Middle frontal gyrus (tissue), 1 donor: ENCODE data around the gene PDGFA.
"Not testable (repeated sequence)": the region's sequence is repeated elsewhere in the genome, so short reads cannot be mapped to it uniquely, and the experiment has no call there.

ENCODE experiments used
- DNase-seq: peaks from one replicate; pipeline ENCODE4 v3.0.0-alpha.2; 2015; ENCODE audit warnings: low spot score; ENCODE audit errors: extremely low spot score

PDGFA gene

DNA sequence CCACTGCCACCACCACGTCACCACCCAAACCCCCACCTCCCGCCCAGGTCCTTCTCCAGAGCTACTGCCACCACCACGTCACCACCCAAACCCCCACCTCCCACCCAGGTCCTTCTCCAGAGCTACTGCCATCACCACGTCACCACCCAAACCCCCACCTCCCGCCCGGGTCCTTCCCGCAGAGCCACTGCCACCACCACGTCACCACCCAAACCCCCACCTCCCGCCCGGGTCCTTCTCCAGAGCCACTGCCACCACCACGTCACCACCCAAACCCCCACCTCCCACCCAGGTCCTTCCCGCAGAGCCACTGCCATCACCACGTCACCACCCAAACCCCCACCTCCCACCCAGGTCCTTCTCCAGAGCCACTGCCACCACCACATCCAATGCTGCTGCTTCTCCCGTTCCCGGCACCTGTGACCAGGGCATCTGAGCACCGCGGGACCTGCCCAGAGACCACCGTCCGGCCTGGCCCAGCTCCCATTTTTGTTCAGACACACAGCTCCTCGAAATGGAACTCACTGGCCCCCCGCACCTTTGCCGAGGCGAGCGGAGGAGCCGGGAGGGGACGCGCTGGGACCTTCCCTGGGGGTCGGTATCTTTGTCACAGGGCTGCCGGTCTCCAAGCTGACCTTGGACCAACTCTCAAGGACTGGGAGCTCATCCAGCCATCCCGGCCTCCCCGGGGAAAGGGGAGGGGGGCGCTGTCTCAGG is 32.7 kb upstream of the PDGFA start:
- DNase-seq = not testable (repeated sequence)

DNA sequence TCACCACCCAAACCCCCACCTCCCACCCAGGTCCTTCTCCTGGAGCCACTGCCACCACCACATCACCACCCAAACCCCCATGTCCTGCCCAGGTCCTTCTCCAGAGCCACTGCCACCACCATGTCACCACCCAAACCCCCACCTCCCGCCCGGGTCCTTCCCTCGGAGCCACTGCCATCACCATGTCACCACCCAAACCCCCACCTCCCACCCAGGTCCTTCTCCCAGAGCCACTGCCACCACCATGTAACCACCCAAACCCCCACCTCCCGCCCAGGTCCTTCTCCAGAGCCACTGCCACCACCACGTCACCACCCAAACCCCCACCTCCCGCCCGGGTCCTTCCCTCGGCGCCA is 31.9 kb upstream of the PDGFA start:
- not testable (repeated sequence) for DNase-seq

DNA sequence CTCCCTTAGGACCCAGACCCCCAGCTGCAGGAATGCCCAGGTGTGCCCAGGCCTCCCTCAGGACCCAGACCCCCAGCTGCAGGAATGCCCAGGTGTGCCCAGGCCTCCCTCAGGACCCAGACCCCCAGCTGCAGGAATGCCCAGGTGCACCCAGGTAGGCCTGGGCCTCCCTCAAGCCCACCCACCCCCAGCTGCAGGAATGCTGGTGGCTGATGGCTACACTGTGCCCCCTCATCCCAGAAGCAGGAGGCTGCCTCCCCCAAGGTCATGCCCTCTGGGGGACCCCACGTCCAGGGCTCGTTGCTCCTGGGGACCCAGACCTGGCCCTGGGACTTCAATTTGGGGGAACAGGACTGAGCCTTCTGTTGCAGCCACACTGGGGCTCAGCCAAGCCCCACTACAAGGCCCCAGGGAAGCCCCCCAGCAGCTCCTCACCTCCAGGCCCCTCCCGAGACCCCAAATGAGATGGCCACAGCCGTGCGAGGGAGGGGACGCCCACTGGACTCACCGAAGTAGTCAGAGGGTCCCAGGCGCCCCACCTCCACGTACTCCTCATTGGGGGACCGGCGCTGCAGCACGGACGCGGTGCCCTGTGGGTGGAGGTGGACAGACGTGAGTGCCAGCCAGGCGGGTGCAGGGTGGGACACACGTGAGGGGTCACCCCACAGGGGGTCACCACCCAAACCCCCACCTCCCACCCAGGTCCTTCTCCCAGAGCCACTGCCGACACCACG is 31.4 kb upstream of the PDGFA start:
- no peak for DNase-seq

DNA sequence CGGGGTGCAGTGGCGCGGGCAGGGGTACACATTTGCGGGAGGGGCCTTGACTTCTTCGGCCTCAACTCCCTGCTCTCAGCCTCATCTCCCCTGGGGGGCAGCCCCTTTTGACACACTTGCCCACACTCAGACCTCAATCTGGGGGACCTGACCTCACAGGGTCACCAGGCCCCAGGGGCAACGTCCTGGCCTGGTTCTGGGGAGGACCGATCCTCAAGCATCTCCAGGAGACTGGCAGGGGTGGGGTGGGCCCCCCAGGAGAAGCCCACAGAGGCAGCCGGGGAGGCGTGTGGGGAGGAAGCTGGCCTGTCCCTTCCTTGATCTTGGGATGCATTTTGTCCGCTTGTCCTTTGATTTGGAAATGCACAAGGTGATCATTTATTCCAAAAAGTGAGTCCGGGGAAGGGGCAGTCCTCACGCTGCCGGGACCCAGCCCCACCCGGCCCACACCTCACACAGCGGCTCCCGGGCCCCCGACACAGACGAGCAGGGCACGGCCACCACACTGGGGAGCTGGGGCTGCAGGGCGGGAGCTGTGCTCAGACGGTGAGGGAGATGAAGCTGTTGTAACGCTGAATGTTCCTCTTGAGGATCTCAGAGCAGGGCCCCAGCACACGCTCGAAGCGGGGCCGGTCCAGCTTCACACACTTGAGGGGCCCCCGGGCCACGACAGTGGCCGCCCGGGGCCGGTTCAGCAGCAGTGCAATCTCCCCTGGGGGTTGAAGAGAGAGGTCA is 30.4 kb upstream of the PDGFA start:
- no peak for DNase-seq

DNA sequence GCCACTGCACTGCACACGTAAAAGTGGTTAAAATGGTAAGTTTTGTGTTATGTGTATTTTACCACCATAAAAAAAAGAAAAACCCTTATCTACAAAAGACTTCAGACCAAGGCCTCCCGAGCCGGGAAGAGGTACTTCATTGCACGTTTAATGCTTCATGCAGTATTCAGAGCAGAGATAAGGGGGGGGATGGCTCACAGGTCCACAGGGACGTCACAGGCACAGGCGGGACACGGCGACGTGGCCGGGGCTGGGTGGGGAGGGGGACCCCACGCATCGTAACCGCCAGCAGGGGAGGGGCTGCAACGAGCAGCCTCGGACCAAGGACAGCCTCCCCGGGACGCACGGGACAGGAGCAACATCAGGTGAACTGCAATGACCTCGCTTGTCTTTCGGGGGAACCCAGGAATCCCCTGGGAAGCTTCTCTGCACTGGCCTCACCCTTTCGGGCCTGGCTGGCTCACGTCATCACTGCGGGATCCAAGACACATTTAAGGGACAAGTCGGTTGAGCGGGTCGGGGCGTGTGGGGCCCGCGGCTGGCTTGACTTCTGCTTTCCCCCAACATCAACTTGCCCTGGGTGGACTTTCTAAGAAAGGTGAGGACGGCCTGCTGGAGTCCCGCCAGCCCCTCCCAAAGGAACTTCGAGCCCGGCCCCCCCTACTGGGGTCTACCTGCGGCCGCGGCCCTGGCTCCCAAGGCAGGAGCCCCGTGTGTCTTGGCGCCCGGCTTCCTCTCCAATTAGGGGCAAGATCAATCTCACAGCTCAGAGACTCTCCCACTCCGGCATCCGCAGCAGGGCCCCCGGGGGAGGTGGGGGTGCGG is 29.6 kb upstream of the PDGFA start:
- no peak for DNase-seq

DNA sequence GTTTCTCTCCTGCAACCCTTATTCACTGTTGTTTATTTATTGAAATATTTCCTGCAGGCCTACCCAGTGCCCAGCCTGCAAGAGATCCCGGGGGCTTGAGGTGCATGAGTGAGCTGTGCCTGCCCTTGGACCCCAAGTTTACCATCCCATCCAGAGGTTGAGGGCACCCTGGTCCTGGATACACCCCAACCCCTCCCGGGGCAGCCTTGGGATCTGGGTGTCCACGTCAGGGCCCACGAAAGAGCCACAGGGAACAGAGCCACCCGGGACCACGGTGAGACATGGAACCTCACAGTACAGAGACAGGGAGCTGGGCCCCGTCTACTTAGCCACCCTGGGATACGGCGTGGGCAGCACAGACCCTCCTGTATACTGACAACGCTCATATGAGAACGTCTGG is 28.8 kb upstream of the PDGFA start:
- DNase-seq = no peak

DNA sequence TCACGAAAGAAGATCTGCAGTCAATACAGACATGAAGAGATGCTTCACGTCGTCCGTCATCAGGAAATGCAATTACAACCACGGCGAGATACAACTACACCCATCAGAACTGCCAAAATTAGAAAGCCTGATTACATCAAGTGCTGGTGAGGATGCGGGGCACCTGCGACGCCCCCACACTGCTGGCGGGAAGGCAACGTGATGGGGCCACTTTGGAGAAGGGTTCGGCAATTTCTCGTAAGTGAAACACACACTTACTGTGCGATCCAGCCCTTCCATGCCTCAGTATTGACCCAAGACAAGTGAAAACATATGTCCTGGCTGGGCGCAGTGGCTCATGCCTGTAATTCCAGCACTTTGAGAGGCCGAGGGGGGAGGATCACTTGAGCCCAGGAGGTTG is 25.8 kb upstream of the PDGFA start:
- no peak for DNase-seq

DNA sequence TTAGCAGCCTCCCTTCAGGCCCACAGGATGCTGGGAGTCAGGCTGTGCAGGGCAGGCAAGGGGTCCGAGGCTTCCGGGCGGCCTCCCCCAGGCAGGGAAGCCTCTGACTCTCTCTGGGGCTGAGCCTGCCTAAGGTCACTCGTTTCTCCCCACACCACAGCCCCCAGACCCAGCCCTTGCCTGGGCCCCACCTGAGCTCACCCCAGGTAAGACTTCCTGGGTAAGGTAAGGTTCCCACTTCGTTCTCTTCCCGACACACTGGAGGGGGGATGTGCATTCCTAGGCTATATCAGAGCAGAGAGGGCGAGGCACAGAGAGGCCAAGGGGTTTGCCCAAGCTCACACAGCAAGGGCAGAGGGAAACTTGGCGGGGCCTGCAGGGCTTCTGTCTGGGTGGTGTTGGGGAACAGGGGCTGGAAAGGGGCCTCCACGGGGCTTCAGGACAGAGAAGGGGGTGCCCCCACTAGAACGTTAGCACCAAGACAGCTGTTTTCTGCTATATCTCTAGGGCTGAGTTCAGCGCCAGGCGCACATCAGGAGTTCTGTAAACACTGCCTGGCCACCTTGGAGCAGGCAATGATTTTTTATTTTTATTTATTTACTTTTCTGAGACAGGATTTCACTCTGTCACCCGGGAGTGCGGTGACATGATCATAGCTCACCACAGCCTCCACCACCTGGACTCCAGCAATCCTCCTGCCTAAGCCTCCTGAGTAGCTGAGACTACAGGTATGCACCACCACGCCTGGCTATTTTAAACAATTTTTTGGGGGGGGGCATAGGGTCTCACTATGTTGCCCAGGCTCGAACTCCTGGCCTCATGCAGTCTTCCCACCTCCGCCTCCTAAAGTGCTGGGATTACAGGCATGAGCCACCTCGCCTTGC is 24.9 kb upstream of the PDGFA start:
- DNase-seq = no peak

DNA sequence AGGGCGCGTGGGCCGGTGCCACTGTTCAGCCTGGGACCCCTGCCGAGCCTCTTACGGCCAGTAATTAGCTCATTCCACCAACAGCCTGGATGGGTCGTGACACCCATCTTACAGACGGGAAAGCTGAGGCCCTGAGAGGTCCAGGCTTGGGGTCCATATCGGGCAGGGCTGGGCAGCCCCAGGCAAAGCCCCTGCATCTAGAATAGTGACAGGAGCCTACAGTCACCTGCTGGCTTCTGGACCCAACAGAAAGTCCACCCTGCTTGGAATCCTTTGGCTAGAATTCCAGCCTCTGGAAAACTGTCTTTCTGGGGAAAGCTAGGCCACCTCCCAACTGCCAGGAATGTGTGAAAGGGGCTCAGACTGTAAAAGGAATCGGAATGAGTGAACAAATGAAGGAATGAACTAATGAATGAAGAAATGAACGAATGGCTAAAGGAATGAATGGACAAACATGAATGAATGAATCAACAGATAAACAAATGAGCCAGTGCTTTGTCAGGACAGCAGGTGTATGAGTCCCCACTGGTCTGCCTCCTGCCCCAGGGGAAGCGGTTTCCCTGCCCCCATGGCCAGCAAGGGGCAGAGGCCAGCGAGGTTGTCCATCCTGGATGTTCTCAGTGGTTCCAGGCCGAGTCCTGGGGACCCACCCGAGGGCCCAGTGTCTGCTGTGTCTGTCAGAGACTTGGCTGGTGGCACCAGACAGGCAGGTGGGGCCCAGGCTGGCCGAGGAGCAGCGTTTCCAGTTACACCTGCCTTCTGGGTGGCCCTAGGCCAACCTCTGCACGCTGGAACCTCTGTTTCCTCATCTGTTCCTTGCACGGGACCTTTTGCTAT is 24.1 kb upstream of the PDGFA start:
- no peak for DNase-seq

DNA sequence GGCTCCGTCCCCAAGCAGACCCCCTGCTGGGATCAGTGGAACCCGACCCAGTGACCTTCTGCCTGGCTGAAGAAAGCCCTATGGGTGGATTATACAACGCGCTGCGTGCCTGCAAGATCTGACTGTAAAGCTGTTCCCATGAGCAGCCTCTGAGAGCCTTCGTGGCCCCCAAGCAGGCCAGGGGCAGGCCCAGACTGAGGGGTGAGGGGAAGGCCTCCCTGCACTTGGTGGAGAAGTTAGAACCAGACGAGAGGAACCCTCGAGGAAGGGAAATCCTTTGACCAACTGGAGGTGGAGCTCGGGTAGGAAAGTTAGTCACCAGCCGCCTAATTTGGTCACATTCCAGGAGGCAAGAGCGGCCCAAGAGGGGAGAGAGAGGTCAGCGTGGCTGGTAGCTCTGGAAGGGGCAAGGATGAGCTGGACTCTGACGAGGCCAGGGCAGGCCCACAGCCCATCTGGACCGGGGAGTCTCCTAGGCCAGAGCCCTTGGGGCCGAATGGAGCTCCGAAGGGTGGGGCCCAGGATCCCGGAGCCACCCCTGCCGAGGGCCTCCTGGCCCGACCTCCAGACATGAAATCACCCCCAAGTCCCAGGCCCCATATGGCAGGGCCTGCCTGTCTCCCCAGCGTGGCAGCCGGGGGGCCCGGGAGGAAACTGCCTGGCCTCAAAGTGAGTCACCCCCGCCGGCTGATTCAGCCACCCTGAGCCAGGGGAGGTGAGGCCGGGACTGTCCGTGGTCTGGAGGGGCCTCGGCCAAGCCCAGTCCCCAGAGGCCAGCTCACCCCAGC is 23.3 kb upstream of the PDGFA start:
- no peak for DNase-seq

DNA sequence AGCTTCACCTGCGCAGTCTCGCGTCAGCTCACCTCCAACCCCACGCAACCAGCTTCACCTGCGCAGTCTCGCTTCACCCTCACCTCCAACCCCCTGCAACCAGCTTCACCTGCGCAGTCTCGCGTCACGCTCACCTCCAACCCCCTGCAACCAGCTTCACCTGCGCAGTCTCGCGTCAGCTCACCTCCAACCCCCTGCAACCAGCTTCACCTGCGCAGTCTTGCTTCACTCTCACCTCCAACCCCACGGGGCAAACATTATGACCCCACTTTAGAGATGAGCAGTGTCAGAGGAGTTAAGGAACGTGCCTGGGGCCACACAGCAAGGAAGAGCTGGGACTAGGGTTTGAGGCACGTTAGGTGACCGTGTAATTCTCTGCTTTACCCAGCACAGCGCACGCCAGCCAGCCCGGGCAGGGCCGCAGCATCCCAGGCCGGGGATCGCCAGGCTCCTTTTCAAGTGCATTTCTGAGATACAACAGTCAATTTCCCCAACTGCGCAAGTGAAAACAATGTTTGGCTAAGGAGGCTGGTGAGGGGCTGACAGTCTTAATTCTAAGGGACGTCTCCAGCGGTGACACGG is 22.6 kb upstream of the PDGFA start:
- no peak for DNase-seq

DNA sequence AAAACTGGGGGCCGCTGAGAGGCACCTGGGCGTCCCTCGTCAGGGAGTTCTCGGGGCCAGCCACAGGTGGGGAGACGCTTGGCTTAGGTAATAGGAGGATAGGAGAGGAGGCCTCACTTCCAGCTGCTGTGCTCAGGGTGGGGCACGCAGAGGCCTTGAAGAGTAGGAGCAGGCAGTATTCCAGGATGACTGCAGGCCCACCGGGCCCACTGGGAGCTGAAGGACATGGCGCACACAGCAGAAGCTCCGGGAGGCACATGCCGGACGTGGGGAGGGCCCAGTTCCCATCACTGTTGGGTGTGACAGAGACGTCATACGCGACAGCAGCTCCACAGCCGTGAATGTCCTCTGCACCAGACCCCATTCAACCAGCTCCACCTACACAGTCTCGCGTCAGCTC is 22.0 kb upstream of the PDGFA start:
- DNase-seq = no peak

DNA sequence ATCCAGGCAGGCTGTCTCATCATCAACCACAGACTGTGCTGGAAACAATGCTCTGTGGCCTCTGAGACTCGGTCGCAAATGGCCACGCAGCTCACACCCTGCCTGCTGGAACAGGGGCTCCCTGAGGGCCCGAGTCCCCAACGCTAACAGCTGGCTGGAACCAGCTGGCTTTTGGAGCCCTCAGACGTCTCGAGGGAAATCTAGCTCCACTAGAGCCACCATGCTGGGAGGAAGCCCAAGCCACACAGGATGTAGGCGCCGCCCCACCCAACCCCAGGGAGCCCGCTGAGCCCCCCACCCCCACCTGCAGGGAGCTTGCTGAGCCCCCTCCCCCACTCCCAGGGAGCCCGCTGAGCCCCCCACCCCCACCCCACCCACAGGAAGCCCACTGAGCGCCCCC is 21.4 kb upstream of the PDGFA start:
- DNase-seq = no peak

DNA sequence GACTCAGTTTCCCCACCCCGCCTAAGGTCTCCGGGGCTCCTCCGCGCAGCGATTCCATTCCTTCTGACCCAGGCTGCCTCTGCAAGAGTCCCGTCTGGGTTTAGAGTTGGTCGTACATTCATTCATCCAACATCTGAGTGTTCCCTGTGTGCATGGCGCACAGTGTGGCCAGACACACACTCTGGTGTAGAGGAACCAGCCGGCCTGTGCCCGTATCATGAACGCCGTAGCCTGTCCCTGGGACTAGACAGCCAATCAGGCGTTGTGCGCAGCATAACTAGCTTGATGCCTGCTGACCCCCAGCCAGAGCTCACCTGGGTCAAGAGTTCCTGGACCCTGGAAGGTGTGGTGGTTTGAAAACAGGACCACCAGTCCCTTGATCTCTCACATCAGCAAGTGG is 20.9 kb upstream of the PDGFA start:
- DNase-seq = no peak

DNA sequence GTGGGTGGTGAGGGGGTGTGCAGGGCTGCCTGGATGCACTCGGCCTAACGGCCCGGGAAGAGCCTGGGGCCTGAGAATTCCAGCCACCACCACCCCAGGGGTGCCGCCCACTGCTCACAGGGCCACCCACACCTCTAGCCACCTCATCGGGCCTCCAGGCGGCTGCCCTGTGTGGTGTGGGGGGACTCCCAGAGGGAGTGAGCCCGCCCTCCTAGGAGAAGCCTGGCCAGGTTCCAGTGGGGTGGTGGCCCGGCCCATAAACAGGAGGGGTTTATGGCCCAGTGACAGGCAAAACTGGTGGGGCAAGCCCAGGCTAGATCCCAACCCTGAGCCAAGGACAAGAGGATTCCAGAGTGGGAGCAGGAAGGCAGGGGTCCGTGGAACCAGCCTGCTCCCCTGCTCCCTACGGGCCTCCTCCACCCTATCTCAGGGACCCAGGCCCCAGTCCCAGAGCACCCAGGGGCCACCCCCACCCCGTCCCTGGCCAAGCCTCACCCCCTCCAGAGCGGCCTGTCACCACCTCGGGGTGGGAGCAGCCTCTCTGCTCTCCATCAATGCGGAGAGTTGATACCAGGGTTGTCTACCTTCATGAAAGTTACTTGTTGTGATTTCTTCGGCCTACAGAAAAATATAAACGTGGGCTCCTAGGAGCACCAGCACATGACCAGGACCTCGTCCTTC is 20.2 kb upstream of the PDGFA start:
- no peak for DNase-seq

DNA sequence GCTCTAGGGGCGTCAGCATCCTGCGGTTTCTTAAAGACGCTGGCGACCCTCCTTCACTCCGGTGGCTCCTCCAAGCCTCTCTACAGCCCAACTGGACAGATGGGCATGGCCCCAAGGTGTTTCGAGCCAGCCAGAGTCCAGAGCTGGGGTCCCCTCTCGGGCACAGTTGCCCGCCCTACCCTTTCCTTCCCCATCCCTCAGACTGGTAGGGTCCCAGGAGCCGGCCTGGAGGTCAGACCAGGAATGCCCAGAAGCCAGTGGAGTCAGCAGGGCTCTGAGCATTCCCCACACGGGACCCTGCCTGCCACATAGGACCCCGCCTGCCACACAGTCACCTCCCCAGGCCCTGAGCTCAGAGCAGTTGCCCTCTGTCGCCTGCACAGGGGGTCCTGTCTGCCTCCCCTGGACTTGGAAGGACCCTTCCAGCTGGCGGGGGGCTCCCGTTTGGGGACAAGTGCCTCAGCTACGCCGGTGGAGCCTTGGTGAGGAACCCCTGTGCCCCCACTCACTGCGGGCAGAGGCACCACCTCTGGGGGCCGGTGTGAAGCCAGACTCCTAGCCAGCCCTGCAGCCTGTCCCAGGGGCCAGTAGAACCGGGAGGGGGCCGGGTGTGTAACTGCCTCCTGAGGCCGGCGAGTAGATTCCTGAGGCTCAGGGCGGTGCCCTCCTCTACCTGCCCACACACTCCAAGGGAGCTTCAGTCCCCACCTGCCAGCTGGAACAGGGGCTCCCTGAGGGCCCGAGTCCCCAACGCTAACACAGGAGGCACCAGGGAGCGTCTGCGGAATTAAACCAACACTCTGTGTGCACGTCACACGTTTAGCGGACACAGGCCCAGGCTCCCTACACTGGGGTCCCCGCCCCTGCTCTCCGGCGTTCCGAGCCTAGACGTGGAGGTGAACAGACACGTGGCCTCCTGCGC is 19.4 kb upstream of the PDGFA start:
- DNase-seq = no peak
